Lung (tissue), 12 donors: Measurements from ENCODE around the gene GLS2. TPM values are rescaled to one million over a fixed set of nuclear protein-coding genes. Genes with fewer than 3 reads are reported as not detected.

Experiments
- ATAC-seq: fragments of 200-7000 bp; cut with Tn5 transposase; one replicate; pipeline ENCODE4 v1.9.1; 2020; ENCODE audit warnings: moderate number of reproducible peaks; ENCODE audit not compliant: insufficient read depth, low FRiP score
- DNase-seq, 3 donors: peaks; one replicate each; pipeline ENCODE4 v3.0.0-alpha.2; 2013 to 2017
- H3K27ac ChIP-seq, 2 donors: one replicate each; pipeline ENCODE4 v1.5.1; 2013; ENCODE audit warnings: mild to moderate bottlenecking in 2 of 2, moderate library complexity in 2 of 2, control low read depth in 1 of 2, inconsistent platforms in 1 of 2, low read depth in 1 of 2, low read length in 1 of 2
- H3K27me3 ChIP-seq, 3 donors: one replicate each; pipeline ENCODE4 v1.5.1; 2013; ENCODE audit warnings: low read length in 2 of 3; ENCODE audit not compliant: control insufficient read depth in 3 of 3, insufficient read depth in 3 of 3
- H3K36me3 ChIP-seq, 4 donors: one replicate each; pipeline ENCODE4 v1.5.1; 2013; ENCODE audit warnings: low read length in 4 of 4, mild to moderate bottlenecking in 1 of 4, moderate library complexity in 1 of 4; ENCODE audit not compliant: control insufficient read depth in 4 of 4, insufficient read depth in 4 of 4
- H3K4me1 ChIP-seq, 5 donors: one replicate each; pipeline ENCODE4 v1.5.1; 2013; ENCODE audit warnings: low read length in 5 of 5, mild to moderate bottlenecking in 2 of 5, moderate library complexity in 1 of 5; ENCODE audit not compliant: control insufficient read depth in 5 of 5, insufficient read depth in 5 of 5
- H3K4me3 ChIP-seq: one replicate; pipeline ENCODE4 v1.5.1; 2013; ENCODE audit warnings: mild to moderate bottlenecking, control low read depth, moderate library complexity
- H3K9ac ChIP-seq, 2 donors: one replicate each; pipeline ENCODE4 v1.5.1; 2013; ENCODE audit warnings: low read length in 2 of 2, control low read depth in 1 of 2; ENCODE audit not compliant: insufficient read depth in 1 of 2
- H3K9me3 ChIP-seq, 4 donors: one replicate each; pipeline ENCODE4 v1.5.1; 2013; ENCODE audit warnings: low read length in 3 of 4, mild to moderate bottlenecking in 1 of 4, moderate library complexity in 1 of 4; ENCODE audit not compliant: control insufficient read depth in 4 of 4, insufficient read depth in 3 of 4
- CTCF ChIP-seq: IDR thresholded peaks from 2 replicates; pipeline ENCODE4 v1.5.1; 2012; ENCODE audit warnings: mild to moderate bottlenecking; ENCODE audit errors: control extremely low read depth, extremely low read depth
- WGBS, 2 donors: extraction: QIAGEN DNeasy Blood & Tissue Kit; methylation state at CpG; one replicate each; pipeline ENCODE4 v1.1.7; 2013; 5-methylcytosine and 5-hydroxymethylcytosine counted together
- polyA plus RNA-seq, 2 donors: library from polyadenylated mRNA; stranded (reverse); fragments of 200-250 nt; gene quantifications; one replicate each; pipeline ENCODE4 v1.2.1, GENCODE V29; 2013
- total RNA-seq, 2 donors: library from RNA; depleted of rRNA in 1 of 2; stranded (reverse); fragments of >200 nt in 1 of 2; gene quantifications; one replicate each; pipeline ENCODE4 v1.2.1, GENCODE V29; 2014 to 2021
- donor health status: control.
- donor health status: control.
- donor health status: Bipolar disorder and iron deficiency.
- donor health status: healthy.
- donor health status: DM: yes; HTN: yes; CAD: no.

GLS2 gene
- total and polyA plus RNA-seq, 4 donors = 1.1 to 4.8 (median 3.6) TPM

DNA sequence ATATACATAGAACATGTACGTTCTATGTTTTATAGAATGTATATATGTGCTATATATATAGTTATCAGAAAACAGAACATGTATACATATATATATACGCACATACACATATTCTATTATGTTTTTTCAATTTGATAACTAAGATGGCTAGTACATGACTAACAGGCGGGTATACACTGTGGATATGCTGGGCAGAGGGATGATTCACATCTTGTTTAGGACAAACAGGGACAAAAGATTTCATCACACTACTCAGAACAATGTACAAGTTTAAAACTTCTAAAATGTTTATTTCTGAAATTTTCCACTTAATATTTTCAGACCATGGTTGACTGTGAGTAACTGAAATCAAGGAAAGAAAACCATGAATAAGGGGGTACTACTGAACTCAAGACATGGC, 56.1 kb downstream of the GLS2 start:
- no peak for TF ChIP-seq CTCF
- Histone ChIP-seq H3K36me3 (peaks cover 0 to 13% (median 10%) of the 10 kb centered on the region in 4 donors), H3K4me1 (no peaks in the 10 kb centered on the region), H3K4me3 (no peak overlapping the region), H3K27ac (no peak overlapping the region), H3K9ac (no peak overlapping the region), H3K9me3 (no peaks in the 10 kb centered on the region), H3K27me3 (no peaks in the 10 kb centered on the region)
- no peak for ATAC-seq
- 98 to 99% methylated on average over 3 of the region's 3 CpGs for WGBS, 2 donors
- no peak for DNase-seq

DNA sequence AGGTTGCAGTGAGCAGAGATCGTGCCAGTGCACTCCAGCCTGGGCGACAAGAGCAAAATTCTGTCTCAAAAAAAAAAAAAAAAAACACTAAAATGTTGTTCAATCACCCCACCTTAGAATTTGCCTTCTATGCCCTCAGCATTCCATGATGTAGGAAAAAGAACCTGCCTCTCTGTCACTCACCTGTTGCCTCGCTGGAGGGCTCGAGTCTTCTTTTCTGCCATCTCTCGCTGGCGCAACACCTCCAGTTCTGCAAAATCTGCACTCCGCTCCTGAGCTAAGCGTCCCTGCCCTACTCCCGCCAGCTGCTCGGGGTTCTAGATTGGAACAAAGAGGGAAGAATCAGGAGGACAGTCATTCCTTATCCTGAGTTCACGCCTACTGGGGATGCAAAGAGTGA, 56.7 kb downstream of the GLS2 start:
- no peak for TF ChIP-seq CTCF
- H3K9ac ChIP-seq = no peak overlapping the region
- DNase-seq = no peak
- no peaks in the 10 kb centered on the region for H3K4me1 ChIP-seq
- 91 to 97% methylated on average over 11 of the region's 11 CpGs for WGBS, 2 donors
- no peaks in the 10 kb centered on the region for H3K9me3 ChIP-seq
- ATAC-seq = no peak
- no peak overlapping the region for H3K27ac ChIP-seq
- H3K36me3 ChIP-seq = peaks cover 0 to 13% (median 10%) of the 10 kb centered on the region in 4 donors
- H3K4me3 ChIP-seq = no peak overlapping the region
- no peaks in the 10 kb centered on the region for H3K27me3 ChIP-seq

- no peak overlapping the region for H3K4me3 ChIP-seq
- H3K36me3 ChIP-seq = peaks cover 2 to 28% (median 14%) of the 10 kb centered on the region in 4 donors
- no peak overlapping the region for H3K27ac ChIP-seq
- ATAC-seq (no peak), DNase-seq (no peak)
- no peaks in the 10 kb centered on the region for H3K4me1 ChIP-seq
- no peak for TF ChIP-seq CTCF
- no peaks in the 10 kb centered on the region for H3K27me3 ChIP-seq
- WGBS, 2 donors = 62 to 64% methylated on average over 3 of the region's 3 CpGs
- no peaks in the 10 kb centered on the region for H3K9me3 ChIP-seq
- H3K9ac ChIP-seq = no peak overlapping the region
These were observed 62.0 kb downstream of the GLS2 start for GRCh38 chr12:56425940-56426438.

DNA sequence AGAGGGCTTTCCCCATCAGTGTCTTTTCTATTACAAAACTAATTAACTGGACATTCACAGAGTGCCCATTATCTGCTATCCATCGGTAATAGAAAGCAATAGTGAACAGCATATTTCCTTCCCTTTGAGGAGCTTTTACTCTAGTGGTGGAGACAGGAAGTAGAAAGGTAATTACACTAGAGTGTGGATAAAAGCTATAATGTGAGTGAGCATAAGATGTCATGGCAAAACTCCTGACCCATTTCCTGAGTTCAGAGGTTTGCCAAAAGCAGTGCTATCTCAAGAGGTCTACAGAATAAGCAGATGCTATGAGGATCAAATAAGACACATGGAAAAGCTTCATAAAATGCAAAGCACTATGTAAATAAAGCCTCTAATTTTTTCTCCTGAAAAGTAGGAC, 62.8 kb downstream of the GLS2 start:
- ATAC-seq = no peak

More for the DNA sequence above, 62.8 kb downstream of the GLS2 start:
- Histone ChIP-seq H3K36me3 (peaks cover 3 to 32% (median 16%) of the 10 kb centered on the region in 4 donors), H3K9me3 (no peaks in the 10 kb centered on the region), H3K4me1 (no peaks in the 10 kb centered on the region), H3K9ac (no peak overlapping the region), H3K27ac (no peak overlapping the region), H3K4me3 (no peak overlapping the region), H3K27me3 (no peaks in the 10 kb centered on the region)
- no peak for TF ChIP-seq CTCF
- no peak for DNase-seq
- WGBS, 2 donors = 61 to 69% methylated on average over 1 of the region's 1 CpG
